ENCODE results near the gene MATN3. TPM values are rescaled to one million over a fixed set of nuclear protein-coding genes. Genes with fewer than 3 reads are reported as not detected.

The MATN3 gene
- total and polyA plus RNA-seq, 2 of the 13 experiments (the other 11 are each of a cell fraction or from before 2014, with no cell fraction given): 36.1 to 208 TPM

GRCh38 chr2:20005067-20005627, 7.3 kb downstream of the MATN3 start (continued):
- peak; percentile 91 for TF ChIP-seq ARID5B (CRISPR knock-in tag; IDR thresholded peaks at IDR 0.05)
- TF ChIP-seq ARID2 (CRISPR knock-in tag; IDR thresholded peaks at IDR 0.05; ENCODE audit: borderline replicate concordance): no peak
- TF ChIP-seq TCF7L2 (IDR thresholded peaks at IDR 0.05; ENCODE audit: low read depth, low read length): no peak
- TF ChIP-seq HDAC2 (CRISPR knock-in tag; IDR thresholded peaks at IDR 0.05): peak; percentile 81
- no peak for TF ChIP-seq MIER2 (CRISPR knock-in tag; IDR thresholded peaks at IDR 0.05)
- no peak for TF ChIP-seq NFATC3 (CRISPR knock-in tag; IDR thresholded peaks at IDR 0.05)
- no peak for TF ChIP-seq MLXIP (CRISPR knock-in tag; IDR thresholded peaks at IDR 0.05; ENCODE audit: borderline replicate concordance)
- no peak for TF ChIP-seq ZNF326 (CRISPR knock-in tag; IDR thresholded peaks at IDR 0.05; ENCODE audit: borderline replicate concordance)
- no peak for TF ChIP-seq PBX2 (CRISPR knock-in tag; IDR thresholded peaks at IDR 0.05)
- TF ChIP-seq REXO4 (CRISPR knock-in tag; IDR thresholded peaks at IDR 0.05; ENCODE audit: borderline replicate concordance): no peak
- TF ChIP-seq ZNF367 (CRISPR knock-in tag; IDR thresholded peaks at IDR 0.05; ENCODE audit: borderline replicate concordance): no peak
- no peak for TF ChIP-seq ZNF784 (CRISPR knock-in tag; IDR thresholded peaks at IDR 0.05; ENCODE audit: borderline replicate concordance)
- TF ChIP-seq ZSCAN20 (CRISPR knock-in tag; IDR thresholded peaks at IDR 0.05; ENCODE audit: borderline replicate concordance): no peak
- peak; percentile 55; the same call in 1 of the 2 replicates for TF ChIP-seq BCL6 (CRISPR knock-in tag; IDR thresholded peaks at IDR 0.05)
- TF ChIP-seq KDM6A (CRISPR knock-in tag; IDR thresholded peaks at IDR 0.05; ENCODE audit: low read depth): 0 out of 2 replicates have a peak, but pooled peaks have one; percentile 46
- peak; percentile 37; the same call in 1 of the 2 replicates for TF ChIP-seq ZFY (CRISPR knock-in tag; IDR thresholded peaks at IDR 0.05)
- 0 out of 2 replicates have a peak, but pooled peaks have one; percentile 42 for TF ChIP-seq MIXL1 (CRISPR knock-in tag; IDR thresholded peaks at IDR 0.05)
- TF ChIP-seq MAFG (CRISPR knock-in tag; IDR thresholded peaks at IDR 0.05): no peak
- no peak; the same call in 1 of the 2 replicates for TF ChIP-seq SNAPC2 (CRISPR knock-in tag; IDR thresholded peaks at IDR 0.05)
- TF ChIP-seq ZFP1 (CRISPR knock-in tag; IDR thresholded peaks at IDR 0.05): no peak
- TF ChIP-seq ZNF280B (CRISPR knock-in tag; IDR thresholded peaks at IDR 0.05; ENCODE audit: borderline replicate concordance): no peak

Data from HepG2 (cell line).